ENCODE results near the gene DNAJC1.
A peak's percentile ranks its signal among the peaks of the same experiment; 100 is the strongest.
"Not testable (repeated sequence)": the region's sequence is repeated elsewhere in the genome, so short reads cannot be mapped to it uniquely, and the experiment has no call there.

DNAJC1 gene, protein sequence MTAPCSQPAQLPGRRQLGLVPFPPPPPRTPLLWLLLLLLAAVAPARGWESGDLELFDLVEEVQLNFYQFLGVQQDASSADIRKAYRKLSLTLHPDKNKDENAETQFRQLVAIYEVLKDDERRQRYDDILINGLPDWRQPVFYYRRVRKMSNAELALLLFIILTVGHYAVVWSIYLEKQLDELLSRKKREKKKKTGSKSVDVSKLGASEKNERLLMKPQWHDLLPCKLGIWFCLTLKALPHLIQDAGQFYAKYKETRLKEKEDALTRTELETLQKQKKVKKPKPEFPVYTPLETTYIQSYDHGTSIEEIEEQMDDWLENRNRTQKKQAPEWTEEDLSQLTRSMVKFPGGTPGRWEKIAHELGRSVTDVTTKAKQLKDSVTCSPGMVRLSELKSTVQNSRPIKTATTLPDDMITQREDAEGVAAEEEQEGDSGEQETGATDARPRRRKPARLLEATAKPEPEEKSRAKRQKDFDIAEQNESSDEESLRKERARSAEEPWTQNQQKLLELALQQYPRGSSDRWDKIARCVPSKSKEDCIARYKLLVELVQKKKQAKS

GRCh38 chr10:22003177-22003963 is at the start of gene DNAJC1:
Gene DNAJC1, minus strand, starts transcription at chr10:22003730. Its CDS starts 296 bp downstream, at chr10:22003434.
- peak; percentile 99 for DNase-seq

DNA sequence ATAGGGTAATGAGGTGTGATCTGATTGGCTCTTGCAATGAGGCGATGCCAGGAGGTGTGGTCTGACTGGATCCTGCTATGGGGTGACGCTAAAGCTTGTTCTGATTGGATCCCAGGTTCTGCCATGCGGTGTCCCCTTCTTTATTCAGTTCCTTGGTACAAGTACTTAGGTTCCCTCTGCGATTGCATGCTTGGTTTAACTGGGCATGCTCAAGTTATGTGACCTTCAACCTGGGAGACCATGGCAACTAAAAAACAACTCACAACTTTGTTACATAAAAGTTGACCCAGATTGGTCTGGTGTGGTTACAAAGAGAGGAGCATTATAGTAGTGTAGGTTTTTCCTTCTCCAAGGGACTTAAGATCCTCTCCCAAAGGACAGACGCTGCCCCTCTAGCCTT is 49.5 kb upstream of the DNAJC1 start:
- DNase-seq = no peak

GRCh38 chr10:22049635-22050034 is 46.1 kb upstream of the DNAJC1 start:
- no peak for DNase-seq

- DNase-seq = no peak
Observed at GRCh38 chr10:22047812-22048211, 44.3 kb upstream of the DNAJC1 start.

- DNase-seq = no peak
Observed at GRCh38 chr10:22043327-22043633, 39.8 kb upstream of the DNAJC1 start.

DNA sequence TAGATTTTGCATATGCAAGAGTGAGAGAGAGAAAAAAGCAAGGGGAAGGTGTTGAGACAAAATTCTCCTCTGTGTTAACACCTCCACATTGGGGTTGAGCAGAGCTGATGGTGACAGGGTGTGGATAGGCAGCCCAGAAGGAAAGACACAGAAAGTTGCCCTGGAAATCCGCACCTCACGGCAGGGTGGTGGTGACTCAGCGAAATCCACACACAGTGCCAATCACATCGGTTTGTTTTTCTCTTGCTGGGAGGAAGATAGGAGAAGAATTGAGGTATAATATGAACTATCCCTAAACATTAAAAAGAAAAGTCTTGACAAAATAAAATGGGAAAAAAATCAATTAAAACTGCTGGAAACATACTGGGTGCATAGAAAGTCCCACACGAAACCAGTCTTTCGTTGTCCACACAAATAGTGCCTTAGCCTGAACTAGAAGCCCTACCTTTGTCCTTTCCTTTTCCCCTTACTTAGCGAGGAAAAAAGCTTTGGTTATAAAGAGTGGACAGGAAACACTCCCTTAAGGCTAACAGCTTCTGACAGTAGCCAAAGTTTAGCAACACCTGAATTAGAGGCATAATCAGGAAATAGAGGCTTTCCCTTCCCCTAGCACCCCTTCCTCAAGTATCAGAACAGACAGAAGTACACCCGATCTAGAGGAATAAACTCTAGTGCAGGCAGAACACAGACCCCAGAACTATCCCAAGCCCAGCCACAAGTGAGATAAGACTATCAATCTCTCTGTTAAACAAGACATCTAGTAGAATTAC is 39.2 kb upstream of the DNAJC1 start:
- DNase-seq = no peak

DNA sequence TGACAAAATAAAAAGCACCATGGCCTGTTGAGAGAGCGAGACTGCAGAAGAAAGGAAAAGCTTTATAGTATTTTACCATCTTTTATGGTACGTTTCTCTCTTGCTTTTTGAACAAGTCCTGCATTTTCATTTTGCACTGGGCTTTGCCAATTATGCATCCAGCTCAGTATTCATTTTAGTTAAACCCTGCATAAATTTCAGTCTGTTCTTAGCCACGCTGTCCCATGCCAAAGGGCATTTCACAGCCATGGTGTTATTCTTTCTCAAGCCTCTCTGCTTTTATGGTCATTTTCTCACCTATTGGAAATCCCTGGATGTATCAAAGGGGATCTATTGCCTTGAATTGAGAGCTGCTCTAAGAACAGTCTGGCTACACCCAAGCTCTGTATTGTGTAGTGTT is 30.8 kb upstream of the DNAJC1 start:
- no peak for DNase-seq

- not testable (repeated sequence) for DNase-seq
Observed at GRCh38 chr10:22032268-22032667, 28.7 kb upstream of the DNAJC1 start.

DNA sequence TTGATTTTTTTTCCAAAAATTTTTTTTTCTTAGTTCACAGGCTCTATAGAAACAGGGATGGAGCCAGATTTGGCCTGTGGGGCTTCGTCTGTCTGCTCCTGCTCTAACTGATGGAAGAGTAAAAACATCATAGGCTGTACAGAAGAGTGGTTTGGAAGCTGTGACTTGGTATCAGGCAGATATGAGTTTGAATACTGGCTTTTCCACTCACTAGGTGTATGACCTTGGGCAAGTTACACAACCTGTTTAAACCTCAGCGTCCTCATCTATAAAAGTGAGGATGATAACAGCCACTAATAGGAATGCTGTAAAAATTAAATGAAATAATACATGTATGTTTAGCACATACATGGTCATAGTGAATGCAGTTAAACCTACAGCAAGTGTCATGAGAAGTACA is 26.9 kb upstream of the DNAJC1 start:
- DNase-seq = no peak

DNA sequence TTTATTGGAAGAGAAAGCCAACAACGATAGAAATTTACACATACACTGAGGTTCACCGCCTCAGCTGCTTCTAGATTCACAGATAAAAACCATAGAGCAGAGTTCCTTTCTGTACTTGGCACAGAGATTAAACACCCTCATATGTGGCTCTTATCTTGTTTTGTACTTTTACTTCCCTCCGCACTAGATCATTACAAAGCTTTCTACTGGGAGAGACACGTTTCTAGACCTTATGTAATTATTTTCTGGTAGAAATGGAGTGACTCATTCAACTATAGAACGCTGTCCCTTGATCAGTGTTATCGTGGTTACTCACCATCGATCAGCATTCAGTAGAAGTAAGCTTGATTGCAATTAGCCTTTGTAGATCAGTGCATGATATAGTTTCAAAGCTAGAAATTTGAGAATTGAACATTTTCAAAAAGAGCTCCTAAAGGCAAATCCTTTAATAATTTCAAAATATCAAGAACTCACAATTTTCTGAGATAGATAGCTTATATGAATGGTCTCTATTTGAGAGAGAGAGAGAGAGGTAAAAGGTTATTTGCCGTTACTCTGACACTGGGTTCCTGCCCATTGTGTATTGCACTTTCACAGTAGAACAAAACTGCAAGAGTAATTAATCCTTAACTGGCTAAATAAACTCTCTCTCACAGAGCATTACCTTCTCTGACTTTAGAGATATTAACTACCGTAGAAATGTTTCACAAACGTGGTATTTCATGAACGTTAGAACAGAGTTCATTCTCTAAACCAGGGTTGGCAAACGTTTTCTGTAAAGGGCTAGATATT is 26.1 kb upstream of the DNAJC1 start:
- no peak for DNase-seq

GRCh38 chr10:22027364-22028238 is 24.1 kb upstream of the DNAJC1 start:
- DNase-seq = no peak

GRCh38 chr10:22026287-22026686 is 22.8 kb upstream of the DNAJC1 start:
- DNase-seq = no peak

- no peak for DNase-seq
Observed at GRCh38 chr10:22023508-22023907, 20.0 kb upstream of the DNAJC1 start.

GRCh38 chr10:22022257-22023032 is 18.9 kb upstream of the DNAJC1 start:
- DNase-seq = peak; percentile 55

GRCh38 chr10:22021144-22021543 is 17.6 kb upstream of the DNAJC1 start:
- DNase-seq = not testable (repeated sequence)

DNA sequence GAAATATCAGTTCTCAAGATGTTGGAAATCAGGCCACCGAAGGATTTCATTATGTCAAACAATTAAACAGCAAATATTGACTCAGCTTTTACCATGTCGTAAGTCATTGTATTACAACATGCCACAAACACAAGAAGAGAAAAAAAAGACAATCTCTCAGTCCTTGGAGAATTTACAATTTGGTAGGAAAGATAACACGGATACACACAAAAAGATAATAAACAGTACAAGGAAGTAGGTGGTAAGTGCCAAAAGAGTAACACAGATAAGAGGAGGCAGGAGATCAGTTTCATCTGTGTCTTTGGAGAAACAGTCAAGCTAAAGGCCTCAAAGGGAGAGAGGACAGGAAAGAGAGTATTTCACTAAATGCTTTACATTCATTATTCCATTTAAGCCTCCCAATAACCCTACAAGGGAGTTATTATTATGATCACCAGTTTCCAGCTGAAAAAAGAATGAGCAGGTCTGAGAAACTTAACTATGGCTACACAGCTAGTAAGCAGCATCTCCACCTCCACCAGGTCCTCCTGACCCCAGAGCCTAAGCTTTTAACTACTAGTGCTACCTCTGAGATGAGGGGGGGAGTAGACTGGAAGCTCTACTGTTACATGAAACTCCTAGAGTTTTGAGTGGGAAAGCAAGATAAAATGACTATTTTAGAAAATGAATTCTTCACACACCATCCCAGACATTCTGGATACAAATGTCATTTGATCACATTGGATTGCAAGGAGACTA is 13.9 kb upstream of the DNAJC1 start:
- DNase-seq = no peak

DNA sequence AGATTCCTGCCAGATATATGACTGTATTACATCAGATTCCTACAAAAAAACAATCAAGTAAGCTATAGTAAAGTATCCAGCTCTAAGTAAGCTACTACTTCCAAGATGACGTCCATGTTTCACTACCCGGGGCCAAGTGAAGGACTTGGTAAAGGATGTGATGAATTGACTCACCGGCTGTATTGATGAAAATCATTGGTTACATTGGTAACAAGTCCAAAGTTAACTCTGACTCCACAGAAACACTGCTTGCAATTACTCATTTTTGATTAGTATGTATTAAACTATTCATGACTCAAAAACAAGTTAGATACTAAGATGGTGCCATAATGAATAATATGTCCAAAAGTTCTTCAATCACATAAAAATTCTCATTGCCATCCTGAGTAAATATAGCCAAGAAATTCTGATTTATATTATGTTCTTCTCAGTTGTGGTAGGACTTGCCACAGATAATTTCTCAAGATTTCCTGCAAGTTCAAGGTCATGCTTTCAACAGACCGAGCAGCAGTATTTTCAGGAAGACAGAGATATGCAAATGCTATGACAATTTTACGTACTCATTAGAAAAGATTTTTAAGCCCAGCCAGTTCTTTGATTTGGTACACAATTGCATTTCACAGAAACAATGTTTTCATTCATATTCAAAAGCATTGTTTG is 12.6 kb upstream of the DNAJC1 start:
- no peak for DNase-seq

DNA sequence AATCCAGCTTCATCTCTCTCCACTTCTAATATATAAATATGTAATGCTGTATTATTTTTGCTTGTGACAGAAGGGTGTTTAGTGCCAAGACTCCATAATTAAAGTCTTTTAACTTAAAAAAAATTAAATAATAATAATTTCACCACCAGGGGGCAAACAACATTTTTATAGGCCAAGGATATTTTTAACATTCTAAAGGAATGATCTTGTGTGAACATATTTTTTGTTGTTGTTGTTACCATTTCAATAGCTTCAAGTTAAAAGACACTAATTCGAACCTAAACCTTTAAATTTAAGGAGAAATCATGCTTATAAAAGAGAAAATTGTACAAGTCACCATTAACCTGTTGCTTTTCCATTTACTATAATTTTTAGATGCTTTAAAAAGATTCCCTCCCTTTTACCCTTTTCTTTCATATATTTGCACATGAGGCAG is 7.5 kb upstream of the DNAJC1 start:
- DNase-seq = no peak

DNA sequence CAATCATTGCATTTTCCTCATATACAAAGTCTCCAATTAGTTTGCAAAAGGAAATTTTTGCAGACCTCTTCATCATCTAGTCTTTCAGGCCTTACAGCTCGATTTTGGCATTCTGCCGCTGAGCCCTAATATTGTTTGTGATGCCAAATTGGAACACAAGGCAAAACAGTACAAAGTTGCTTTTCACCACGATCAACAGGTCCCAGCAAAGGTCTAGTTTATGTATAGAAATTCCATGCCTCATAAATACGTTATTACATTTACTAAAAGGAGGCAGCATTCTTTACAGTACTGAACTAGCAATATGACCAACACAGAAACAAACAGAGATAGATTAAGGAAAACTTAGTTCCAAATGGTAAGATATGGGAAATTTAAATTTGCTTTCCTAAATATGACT is 7.0 kb upstream of the DNAJC1 start:
- DNase-seq = no peak
